Gastrocnemius medialis (tissue), 4 donors: ENCODE results near the gene SOX15.

Experiments used
- CTCF ChIP-seq, 5 experiments: fragments of 450-650 bp in 3 of 5; fragments of 200-600 bp in 2 of 5; sonication (generic) in 2 of 5; IDR thresholded peaks in 4 of 5; conservative IDR thresholded peaks in 1 of 5; 1 replicate in 4 of 5; 2 replicates in 1 of 5; pipeline ENCODE4 v1.5.1; 2016 to 2019; ENCODE audit warnings: antibody characterized with exemption in 5 of 5, mild to moderate bottlenecking in 3 of 5, moderate library complexity in 3 of 5
- POLR2A ChIP-seq, 2 donors: fragments of 450-650 bp; IDR thresholded peaks; one replicate each; pipeline ENCODE4 v1.6.1; 2017; ENCODE audit warnings: antibody characterized with exemption in 2 of 2, mild to moderate bottlenecking in 2 of 2, moderate library complexity in 2 of 2

GRCh38 chr17:7583253-7584109 is 6.4 kb downstream of the SOX15 start, which contains the start of gene MPDU1:
- TF ChIP-seq CTCF (IDR thresholded peaks at IDR 0.05 in 4 of 5, conservative IDR thresholded peaks at IDR 0.05 in 1 of 5) = no peak
- peak; percentile 54 to 73 for TF ChIP-seq POLR2A (IDR thresholded peaks at IDR 0.05)
